ENCODE results near the gene ASPA.
A peak's percentile ranks its signal among the peaks of the same experiment; 100 is the strongest.
"Not testable (repeated sequence)": the region's sequence is repeated elsewhere in the genome, so short reads cannot be mapped to it uniquely, and the experiment has no call there.

Gene ASPA

DNA sequence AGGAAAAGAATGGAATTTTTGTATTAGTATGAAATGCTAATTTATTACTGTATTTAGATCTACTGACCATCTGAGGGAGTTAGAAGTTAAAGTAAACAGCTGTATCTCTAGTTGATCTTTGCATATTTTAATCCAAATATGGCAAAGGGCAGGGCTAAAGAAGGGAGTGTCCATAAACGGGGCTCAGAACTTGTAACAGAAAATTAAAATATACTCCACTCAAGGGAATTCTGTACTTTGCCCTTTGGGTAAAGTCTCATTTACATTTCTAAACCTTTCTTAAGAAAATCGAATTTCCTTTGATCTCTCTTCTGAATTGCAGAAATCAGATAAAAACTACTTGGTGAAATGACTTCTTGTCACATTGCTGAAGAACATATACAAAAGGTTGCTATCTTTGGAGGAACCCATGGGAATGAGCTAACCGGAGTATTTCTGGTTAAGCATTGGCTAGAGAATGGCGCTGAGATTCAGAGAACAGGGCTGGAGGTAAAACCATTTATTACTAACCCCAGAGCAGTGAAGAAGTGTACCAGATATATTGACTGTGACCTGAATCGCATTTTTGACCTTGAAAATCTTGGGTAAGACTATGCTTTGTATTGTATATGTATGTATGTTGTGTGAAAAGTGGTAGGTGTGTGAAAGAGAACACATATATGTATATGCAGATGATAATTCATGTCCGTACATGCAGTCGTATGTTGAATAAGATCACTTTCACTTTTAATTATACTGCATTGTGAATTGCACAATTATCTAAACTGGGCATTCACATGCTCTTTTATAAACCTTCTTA lies at the start of gene ASPA:
Gene ASPA (plus strand): TSS at position 186 of the 799 bp plus-strand sequence. CDS start 163 bp downstream, at position 349.
- Mint-ChIP-seq H3K9me3 (no peaks in the 10 kb centered on the region), H3K4me1 (no peaks in the 10 kb centered on the region), H3K4me3 (peak within 1 kb of the TSS in 1 of 2 donors; percentile 51), H3K27me3 (no peaks in the 10 kb centered on the region), H3K27ac (no peak within 1 kb of the TSS)
- ATAC-seq (no peak), DNase-seq (no peak)

DNA sequence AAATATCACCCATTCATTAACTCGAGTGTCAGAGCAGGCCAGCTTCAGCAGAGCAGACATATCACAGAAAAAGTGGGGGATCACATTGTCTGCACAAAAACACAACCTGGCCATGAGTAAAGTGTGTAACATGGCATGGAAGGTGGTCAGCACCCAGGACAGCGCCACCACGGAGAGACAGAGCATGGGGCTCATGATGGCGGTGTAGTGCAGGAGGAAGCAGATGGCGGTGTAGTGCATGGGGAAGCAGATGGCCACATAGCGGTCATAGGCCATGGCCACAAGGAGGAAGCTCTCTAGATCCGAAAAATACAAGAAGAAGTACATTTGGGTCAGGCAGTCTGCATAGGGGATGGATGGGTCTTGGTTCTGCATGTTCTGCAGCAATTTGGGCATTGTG lies 42.6 kb upstream of the ASPA start:
- not testable (repeated sequence) for H3K4me3 Mint-ChIP-seq, H3K4me1 Mint-ChIP-seq, ATAC-seq, DNase-seq, H3K27me3 Mint-ChIP-seq, H3K27ac Mint-ChIP-seq
- H3K9me3 Mint-ChIP-seq, result peaks cover 5 to 13% of the 10 kb centered on the region in 2 donors

DNA sequence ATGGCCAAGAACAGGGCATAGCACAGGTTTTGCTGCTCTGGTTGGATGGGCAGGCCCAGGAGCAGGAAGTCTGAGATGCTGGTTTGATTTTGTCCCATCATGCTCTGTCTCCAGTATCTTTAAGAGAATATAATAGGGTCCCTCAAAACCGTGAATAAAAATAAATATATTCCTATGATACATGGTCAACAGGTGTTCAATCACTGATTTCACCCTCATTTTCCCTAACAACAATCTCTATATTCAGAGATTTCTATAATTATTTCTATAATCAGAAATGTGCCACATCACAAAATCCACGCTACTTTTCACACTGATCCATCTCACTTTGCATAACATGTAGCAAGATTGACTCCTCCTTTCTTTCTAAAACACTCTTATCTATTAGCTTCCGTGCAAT lies 42.1 kb upstream of the ASPA start, which contains the start of gene OR1E2:
Gene OR1E2 (minus strand): TSS at position 101 of the 400 bp plus-strand sequence. CDS start 0 bp downstream, at position 101.
- no peak for ATAC-seq
- no peak within 1 kb of the TSS for H3K4me3 Mint-ChIP-seq
- no peak within 1 kb of the TSS for H3K27ac Mint-ChIP-seq
- peaks cover 5 to 13% of the 10 kb centered on the region in 2 donors for H3K9me3 Mint-ChIP-seq
- H3K27me3 Mint-ChIP-seq, result peaks cover 8% of the 10 kb centered on the region
- no peak for DNase-seq
- no peaks in the 10 kb centered on the region for H3K4me1 Mint-ChIP-seq

DNA sequence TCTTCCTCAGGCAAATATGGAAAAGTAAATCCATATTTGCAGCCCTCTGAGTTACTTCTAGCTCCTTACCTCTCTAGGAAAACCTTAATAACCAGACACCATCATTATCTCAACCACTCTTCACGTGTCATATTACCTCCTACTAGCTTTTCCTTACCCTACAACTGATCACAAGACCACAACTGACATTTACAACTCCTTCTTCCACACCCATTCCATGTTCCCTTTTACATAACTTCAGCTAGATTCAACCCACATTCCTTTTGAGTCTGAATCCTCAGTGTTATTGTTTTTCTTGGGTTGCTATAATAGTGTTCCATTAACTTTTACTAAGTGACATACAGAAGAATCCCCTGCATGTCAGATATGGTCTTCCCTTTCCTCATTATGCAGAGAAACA lies 37.4 kb upstream of the ASPA start:
- ATAC-seq (no peak), DNase-seq (no peak)
- no peaks in the 10 kb centered on the region for H3K4me1 Mint-ChIP-seq
- H3K27me3 Mint-ChIP-seq, result peaks cover 2% of the 10 kb centered on the region
- H3K4me3 Mint-ChIP-seq, result no peak overlapping the region
- no peak overlapping the region for H3K27ac Mint-ChIP-seq
- H3K9me3 Mint-ChIP-seq, result peaks cover 0 to under 1% of the 10 kb centered on the region in 2 donors

DNA sequence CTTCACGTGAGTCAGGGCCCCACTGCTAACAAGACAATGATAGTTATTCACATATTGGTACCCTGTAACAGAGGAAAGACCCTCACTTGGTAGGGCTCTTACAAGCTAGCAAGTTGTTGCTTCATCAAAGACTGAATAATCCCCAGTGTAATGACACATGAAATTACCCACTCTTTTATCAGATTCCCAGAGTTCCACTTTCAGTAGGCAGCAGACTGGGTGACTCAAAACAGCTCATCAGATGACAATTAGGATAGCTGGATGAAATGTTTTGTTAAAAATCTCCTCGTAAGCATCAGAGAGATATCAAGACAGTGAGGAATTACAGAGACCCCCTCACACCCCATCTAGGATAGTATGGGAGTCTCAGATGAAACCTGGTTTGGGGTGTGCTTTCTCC lies 35.3 kb upstream of the ASPA start:
- no peak for ATAC-seq
- DNase-seq, result no peak
- no peak overlapping the region for H3K4me3 Mint-ChIP-seq
- H3K4me1 Mint-ChIP-seq, result no peaks in the 10 kb centered on the region
- no peaks in the 10 kb centered on the region for H3K9me3 Mint-ChIP-seq
- no peak overlapping the region for H3K27ac Mint-ChIP-seq
- no peaks in the 10 kb centered on the region for H3K27me3 Mint-ChIP-seq

DNA sequence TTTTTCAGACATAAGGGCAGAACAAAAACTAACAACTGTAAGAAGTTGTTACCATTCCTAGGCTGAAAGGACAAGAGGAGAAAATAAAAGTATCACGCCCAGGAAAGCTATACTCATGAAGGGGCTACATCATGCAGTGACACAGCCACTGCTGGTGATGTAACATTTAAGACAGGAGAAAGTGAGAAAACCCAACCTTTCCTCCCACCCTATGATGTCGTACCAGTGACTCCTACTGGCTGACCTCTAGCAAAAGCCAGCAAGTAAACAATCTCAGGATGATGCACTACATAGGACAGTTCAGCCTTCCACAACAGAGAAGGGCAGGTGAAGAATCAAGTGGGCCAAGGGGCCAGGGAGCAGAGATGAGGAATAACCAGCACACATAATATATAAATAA lies 28.2 kb upstream of the ASPA start:
- H3K27ac Mint-ChIP-seq, result peak overlapping the region in 1 of 2 donors; percentile 4
- DNase-seq (no peak), ATAC-seq (no peak)

DNA sequence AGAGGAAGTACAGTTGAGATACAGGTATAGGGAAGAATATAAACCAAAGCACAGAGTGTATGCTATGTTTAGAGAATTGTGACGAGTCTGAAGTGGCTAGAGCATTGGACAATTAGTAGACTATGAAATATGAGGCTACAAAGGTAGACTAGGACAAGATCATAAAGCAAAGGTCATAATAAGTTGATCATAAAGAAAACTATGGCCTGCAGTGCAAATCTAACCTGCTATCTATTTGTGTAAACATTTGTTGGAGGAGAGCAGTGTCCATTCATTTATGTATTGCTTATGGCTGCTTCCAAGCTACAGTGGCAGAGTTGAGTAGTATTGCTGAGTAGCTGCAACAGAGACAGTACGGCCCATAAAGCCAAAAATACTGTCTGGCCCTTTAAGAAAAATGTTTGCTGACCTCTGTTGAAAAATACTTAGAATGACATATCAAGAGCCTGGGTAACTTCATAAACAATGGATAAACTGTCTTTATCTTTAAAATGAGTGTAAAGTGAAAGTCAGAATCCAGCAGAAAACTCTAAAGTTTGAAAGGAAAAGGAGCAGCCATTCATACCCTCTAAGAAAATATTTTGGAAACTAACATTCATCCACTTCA lies 27.6 kb upstream of the ASPA start:
- no peak overlapping the region for H3K27ac Mint-ChIP-seq

More for the DNA sequence above, 28.2 kb upstream of the ASPA start:
- H3K4me1 Mint-ChIP-seq, result no peaks in the 10 kb centered on the region
- no peak overlapping the region for H3K4me3 Mint-ChIP-seq
- H3K27me3 Mint-ChIP-seq, result no peaks in the 10 kb centered on the region
- no peaks in the 10 kb centered on the region for H3K9me3 Mint-ChIP-seq

DNA sequence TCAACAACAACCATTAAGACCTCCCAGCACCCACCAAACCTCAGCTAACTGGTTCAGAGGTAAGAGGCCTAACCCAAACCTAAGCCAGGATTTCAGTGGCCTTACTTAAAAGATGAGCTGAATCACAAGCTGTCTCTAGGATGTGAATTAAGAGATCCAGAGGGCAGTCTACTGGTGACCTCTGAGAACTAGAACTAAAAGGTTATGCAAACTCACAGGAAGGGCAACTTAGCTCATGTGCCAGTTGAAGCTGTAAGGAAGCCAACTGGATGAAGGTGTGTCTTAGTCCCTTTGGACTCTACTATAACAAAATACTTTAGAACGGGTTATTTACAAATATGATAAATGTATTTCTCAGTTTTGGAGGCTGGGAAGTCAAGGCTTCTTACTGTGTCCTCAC lies 9.4 kb upstream of the ASPA start:
- not testable (repeated sequence) for H3K27ac Mint-ChIP-seq, H3K9me3 Mint-ChIP-seq, H3K27me3 Mint-ChIP-seq, ATAC-seq, H3K4me1 Mint-ChIP-seq, DNase-seq, H3K4me3 Mint-ChIP-seq

More for the DNA sequence above, 27.6 kb upstream of the ASPA start:
- no peaks in the 10 kb centered on the region for H3K27me3 Mint-ChIP-seq
- ATAC-seq (no peak), DNase-seq (no peak)
- H3K4me3 Mint-ChIP-seq, result no peak overlapping the region
- no peaks in the 10 kb centered on the region for H3K9me3 Mint-ChIP-seq
- no peaks in the 10 kb centered on the region for H3K4me1 Mint-ChIP-seq

DNA sequence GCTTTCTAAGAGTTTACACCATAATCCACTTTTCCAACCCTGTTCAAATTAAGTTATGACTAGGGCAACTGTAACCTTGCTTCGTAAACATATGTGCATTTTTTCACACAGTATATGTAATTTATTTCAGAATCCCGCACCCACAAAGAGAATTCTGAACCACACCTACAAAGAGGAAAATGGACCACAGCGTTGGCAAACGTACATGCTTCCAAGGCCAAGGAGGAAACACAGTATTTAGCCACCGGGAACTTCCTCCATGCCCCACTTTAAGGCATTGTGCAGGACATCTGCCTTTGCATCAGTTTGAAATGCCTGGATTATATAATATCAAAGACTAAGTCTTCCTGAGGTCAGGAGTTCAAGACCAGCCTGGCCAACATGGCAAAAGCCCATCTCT lies 6.3 kb upstream of the ASPA start:
- Mint-ChIP-seq H3K4me1 (no peaks in the 10 kb centered on the region), H3K4me3 (no peak overlapping the region), H3K27me3 (no peaks in the 10 kb centered on the region), H3K9me3 (no peaks in the 10 kb centered on the region), H3K27ac (no peak overlapping the region)
- DNase-seq (no peak), ATAC-seq (no peak)

DNA sequence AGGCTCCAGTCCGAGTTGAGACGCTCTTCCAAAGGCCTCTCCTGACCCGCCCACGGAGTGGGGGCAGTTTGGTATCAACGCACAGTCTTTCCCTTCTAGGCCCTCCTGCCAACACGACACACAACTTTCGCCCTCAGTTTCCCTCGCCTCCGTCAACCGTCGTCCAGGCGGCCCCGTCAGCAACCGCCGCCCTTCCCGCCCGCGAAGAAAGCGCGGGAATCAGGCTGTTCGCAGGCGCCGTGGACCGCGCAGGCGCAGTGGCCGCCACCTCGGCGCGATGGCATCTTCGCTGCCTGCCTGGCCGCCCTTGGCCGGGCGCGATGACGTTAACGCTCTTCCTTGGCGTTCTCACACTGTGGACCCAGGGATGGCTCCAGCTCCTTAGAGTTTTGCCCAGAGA lies 4.2 kb upstream of the ASPA start, which contains the start of gene SPATA22:
Gene SPATA22 (minus strand): TSS at position 221 of the 400 bp plus-strand sequence. CDS start 2,494 bp downstream, outside the sequence.
- ATAC-seq, result no peak
- Mint-ChIP-seq H3K9me3 (no peaks in the 10 kb centered on the region), H3K27ac (no peak within 1 kb of the TSS), H3K4me1 (no peaks in the 10 kb centered on the region), H3K27me3 (no peaks in the 10 kb centered on the region), H3K4me3 (no peak within 1 kb of the TSS)
- DNase-seq, result no peak

DNA sequence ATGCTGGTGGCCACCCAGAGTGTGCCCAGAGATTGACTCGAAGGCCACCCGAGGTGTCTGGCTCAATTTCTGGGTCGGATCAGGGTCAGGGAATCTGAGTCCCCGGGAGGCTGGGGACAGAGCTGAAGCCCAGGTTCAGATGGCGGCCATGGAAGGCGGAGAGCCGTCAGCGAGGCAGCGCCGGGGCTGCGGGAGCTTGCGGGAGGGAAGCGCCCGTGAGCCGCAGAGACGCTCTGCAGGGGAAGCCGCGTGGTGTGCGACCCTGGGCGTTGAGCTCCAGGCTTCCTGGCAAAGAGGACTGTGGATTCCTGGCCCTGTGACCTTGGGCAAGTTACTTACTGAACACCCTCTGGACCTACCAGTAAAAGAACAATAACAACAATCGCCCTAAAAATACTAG lies 3.7 kb upstream of the ASPA start:
- no peak overlapping the region for H3K27ac Mint-ChIP-seq
- H3K4me3 Mint-ChIP-seq, result no peak overlapping the region
- H3K4me1 Mint-ChIP-seq, result no peaks in the 10 kb centered on the region
- H3K27me3 Mint-ChIP-seq, result no peaks in the 10 kb centered on the region
- no peaks in the 10 kb centered on the region for H3K9me3 Mint-ChIP-seq
- no peak for DNase-seq
- ATAC-seq, result no peak

DNA sequence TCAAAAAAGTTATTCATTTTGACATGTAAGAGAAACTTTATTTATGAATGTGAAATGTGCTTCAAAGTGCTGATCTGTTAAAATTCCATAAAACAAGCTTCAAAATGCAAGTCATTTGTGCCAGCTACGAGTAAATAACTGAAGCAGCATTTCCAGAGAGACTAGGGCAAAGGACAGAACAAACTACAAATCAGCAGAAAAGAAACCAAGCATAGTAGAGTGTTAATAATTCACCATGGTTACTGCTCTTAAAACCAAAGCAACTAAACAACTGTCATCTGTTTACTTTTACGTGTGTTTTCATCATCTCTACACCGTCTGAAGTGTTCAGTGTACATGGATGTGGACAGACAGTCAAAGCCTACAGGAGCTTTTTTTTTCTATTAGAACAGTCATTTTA lies 1.6 kb upstream of the ASPA start:
- Mint-ChIP-seq H3K9me3 (no peaks in the 10 kb centered on the region), H3K4me3 (no peak overlapping the region), H3K4me1 (no peaks in the 10 kb centered on the region), H3K27ac (no peak overlapping the region), H3K27me3 (no peaks in the 10 kb centered on the region)
- DNase-seq, result no peak
- ATAC-seq, result no peak

DNA sequence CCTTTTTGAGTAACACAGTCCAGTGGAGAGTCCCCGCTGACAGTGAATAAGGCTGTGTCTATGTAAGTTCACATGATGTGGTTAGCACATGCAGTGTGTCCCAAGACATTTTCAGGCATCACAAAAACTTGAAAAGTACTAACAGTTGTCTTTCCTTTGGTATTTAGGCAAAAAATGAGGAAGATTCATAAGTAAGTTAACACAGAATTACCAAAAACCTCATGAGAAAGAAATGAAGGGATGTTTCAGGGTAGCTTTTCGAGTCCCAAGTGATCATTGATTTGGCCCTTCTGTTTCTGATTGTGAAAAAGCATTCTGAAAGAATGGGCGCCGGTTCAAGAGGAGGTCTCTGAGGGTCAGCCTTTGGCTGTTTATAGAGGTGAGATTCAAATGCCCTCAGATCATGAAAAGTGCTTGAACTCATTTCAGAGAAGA lies 529 bp upstream of the ASPA start:
- DNase-seq, result no peak
- Mint-ChIP-seq H3K4me1 (no peaks in the 10 kb centered on the region), H3K27me3 (no peaks in the 10 kb centered on the region), H3K4me3 (no peak overlapping the region), H3K9me3 (no peaks in the 10 kb centered on the region), H3K27ac (no peak overlapping the region)
- ATAC-seq, result no peak

DNA sequence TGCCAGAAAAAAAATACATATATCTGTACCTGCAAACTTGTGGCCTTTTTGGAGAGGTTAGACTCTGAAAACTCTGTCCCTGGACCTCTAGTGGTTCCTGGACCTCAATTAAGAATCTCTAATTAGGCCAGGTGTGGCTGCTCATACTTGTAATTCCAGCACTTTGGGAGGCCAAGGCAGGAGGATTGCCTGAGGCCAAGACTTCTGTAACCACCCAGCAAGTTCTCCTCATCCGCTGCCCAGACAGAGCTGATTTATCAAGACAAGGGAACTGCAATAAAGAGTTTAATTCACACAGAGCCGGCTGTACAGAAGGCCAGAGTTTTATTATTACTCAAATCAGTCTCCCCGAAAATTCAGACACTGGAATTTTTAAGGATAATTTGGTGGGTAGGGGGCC lies 4.2 kb downstream of the ASPA start:
- H3K27me3 Mint-ChIP-seq, result peaks cover 1% of the 10 kb centered on the region
- no peaks in the 10 kb centered on the region for H3K4me1 Mint-ChIP-seq
- DNase-seq (no peak), ATAC-seq (no peak)
- no peaks in the 10 kb centered on the region for H3K9me3 Mint-ChIP-seq
- H3K27ac Mint-ChIP-seq, result no peak overlapping the region
- H3K4me3 Mint-ChIP-seq, result no peak overlapping the region

DNA sequence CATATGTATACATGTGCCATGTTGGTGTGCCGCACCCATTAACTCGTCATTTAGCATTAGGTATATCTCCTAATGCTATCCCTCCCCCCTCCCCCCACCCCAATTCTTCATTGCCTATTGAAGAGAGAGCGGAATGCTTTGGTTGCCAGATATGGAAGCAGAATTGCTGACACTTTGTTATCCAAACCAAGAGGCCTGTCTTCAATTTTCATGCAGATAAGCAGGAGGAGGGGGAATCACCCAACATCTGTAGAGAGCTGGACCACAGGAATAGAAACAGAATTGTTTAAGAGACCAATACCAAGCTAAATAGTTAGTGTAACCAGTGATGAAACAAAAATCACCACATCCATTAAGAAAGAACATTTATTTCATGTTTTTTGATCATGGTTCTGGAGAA lies 7.1 kb downstream of the ASPA start:
- no peak for ATAC-seq
- no peak overlapping the region for H3K27ac Mint-ChIP-seq
- H3K27me3 Mint-ChIP-seq, result peaks cover 15% of the 10 kb centered on the region
- H3K4me1 Mint-ChIP-seq, result no peaks in the 10 kb centered on the region
- no peak for DNase-seq
- no peaks in the 10 kb centered on the region for H3K9me3 Mint-ChIP-seq
- H3K4me3 Mint-ChIP-seq, result no peak overlapping the region

DNA sequence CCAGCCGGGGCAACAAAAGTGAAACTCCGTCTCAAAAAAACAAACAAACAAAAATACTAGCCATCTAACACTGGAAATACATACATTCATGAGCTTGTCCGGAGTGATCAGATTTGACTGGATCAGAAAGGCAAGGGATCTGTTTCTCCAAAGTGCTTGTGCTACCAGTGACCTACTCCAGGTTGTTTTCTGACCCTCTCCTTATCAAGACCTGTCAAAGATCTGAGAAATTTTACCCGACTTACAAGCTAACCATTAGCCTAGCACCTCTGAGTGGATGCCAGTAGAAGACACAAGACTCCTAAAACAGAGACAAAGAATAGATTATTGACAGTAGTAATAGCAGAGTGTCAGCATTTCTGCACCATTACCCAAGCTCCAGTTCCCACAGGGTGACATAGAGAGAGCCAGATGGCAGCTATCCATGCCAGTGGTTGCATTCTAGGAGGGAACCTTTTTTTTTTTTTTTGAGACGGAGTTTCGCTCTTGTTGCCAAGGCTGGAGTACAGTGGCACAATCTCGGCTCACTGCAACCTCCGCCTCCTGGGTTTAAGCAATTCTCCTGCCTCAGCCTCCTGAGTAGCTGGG lies 9.8 kb downstream of the ASPA start:
- ATAC-seq, result no peak
- Mint-ChIP-seq H3K27me3 (peaks cover 20% of the 10 kb centered on the region), H3K27ac (no peak overlapping the region), H3K9me3 (no peaks in the 10 kb centered on the region), H3K4me3 (no peak overlapping the region), H3K4me1 (no peaks in the 10 kb centered on the region)
- DNase-seq, result no peak

Data from stimulated activated naive CD8-positive, alpha-beta T cell treated with anti-CD3 and anti-CD28 coated beads, Interleukin-15, amount 100 ng/mL, for 72 hours (primary cell).